GM19395 (cell line): ENCODE results near the gene SCFD1.
"Not testable (repeated sequence)": the region's sequence is repeated elsewhere in the genome, so short reads cannot be mapped to it uniquely, and the experiment has no call there.

Source experiments
- ATAC-seq: cut with Tn5 transposase; IDR thresholded peaks from one replicate; pipeline ENCODE4 v1.9.1; 2021; ENCODE audit warnings: mild to moderate bottlenecking, moderate library complexity; ENCODE audit not compliant: unreplicated experiment

SCFD1 gene

GRCh38 chr14:30658645-30659044 lies 36.5 kb downstream of the SCFD1 start:
- no peak for ATAC-seq

- no peak for ATAC-seq
Observed at GRCh38 chr14:30669594-30669993, 47.5 kb downstream of the SCFD1 start.

- no peak for ATAC-seq
Observed at GRCh38 chr14:30673071-30673470, 51.0 kb downstream of the SCFD1 start.

- no peak for ATAC-seq
Observed at GRCh38 chr14:30678926-30679431, 56.9 kb downstream of the SCFD1 start.

GRCh38 chr14:30680036-30680435 lies 57.9 kb downstream of the SCFD1 start:
- ATAC-seq: no peak

GRCh38 chr14:30680776-30681175 lies 58.7 kb downstream of the SCFD1 start:
- ATAC-seq: not testable (repeated sequence)

- no peak for ATAC-seq
Observed at GRCh38 chr14:30681752-30682355, 59.7 kb downstream of the SCFD1 start.

- ATAC-seq: not testable (repeated sequence)
Observed at GRCh38 chr14:30690487-30691355, 68.6 kb downstream of the SCFD1 start.

GRCh38 chr14:30691751-30692398 lies 69.8 kb downstream of the SCFD1 start:
- ATAC-seq: no peak

GRCh38 chr14:30692669-30693068 lies 70.5 kb downstream of the SCFD1 start:
- ATAC-seq: no peak

GRCh38 chr14:30698463-30698862 lies 76.3 kb downstream of the SCFD1 start:
- ATAC-seq: no peak

GRCh38 chr14:30706704-30707103 lies 84.6 kb downstream of the SCFD1 start:
- no peak for ATAC-seq

- no peak for ATAC-seq
Observed at GRCh38 chr14:30708157-30708556, 86.0 kb downstream of the SCFD1 start.

- ATAC-seq: no peak
Observed at GRCh38 chr14:30709201-30709600, 87.1 kb downstream of the SCFD1 start.

- ATAC-seq: no peak
Observed at GRCh38 chr14:30710876-30711275, 88.8 kb downstream of the SCFD1 start.

GRCh38 chr14:30719137-30719536 lies 97.0 kb downstream of the SCFD1 start:
- no peak for ATAC-seq

GRCh38 chr14:30725763-30726162 lies 103.6 kb downstream of the SCFD1 start:
- no peak for ATAC-seq

GRCh38 chr14:30728471-30728870 lies 106.4 kb downstream of the SCFD1 start:
- ATAC-seq: no peak

- ATAC-seq: no peak
Observed at GRCh38 chr14:30737916-30738315, 115.8 kb downstream of the SCFD1 start.

- no peak for ATAC-seq
Observed at GRCh38 chr14:30738978-30739377, 116.9 kb downstream of the SCFD1 start.

GRCh38 chr14:30748343-30748742 lies 126.2 kb downstream of the SCFD1 start:
- no peak for ATAC-seq
